ENCODE measurements around the gene TMA16. TPM values are rescaled to one million over a fixed set of nuclear protein-coding genes. Genes with fewer than 3 reads are reported as not detected.
A peak's percentile ranks its signal among the peaks of the same experiment; 100 is the strongest.

TMA16 gene
- total and polyA plus RNA-seq, 2 of the 8 experiments (the other 6 are each of a cell fraction or from before 2014, with no cell fraction given), result 8.0 to 64.2 TPM

DNA sequence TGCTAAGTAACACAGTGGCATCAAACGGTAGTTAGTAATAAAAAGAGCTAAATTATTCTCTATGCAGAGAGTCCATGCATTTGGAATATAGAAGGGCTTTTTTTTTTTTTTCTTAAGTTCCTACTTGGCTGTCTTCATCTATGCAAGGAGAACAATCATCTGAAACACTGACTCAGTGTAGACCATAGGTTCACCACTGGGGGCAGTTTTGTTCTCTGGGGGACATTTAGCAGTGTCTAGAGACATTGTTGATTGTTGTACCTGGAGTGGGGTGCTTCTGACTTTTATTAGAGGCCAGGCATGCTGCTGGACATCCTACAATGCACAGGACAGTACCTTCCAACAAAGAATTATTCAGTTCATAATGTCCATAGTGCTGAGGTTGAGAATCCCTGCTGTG is 41.2 kb downstream of the TMA16 start:
- DNase-seq (ENCODE audit: low read depth in 1 of 2, low spot score in 2 of 2), result no peak

More for the DNA sequence above, 41.2 kb downstream of the TMA16 start:
- no peak overlapping the region for H2BK15ac ChIP-seq (ENCODE audit: low read length)
- no peak overlapping the region for H3K27ac ChIP-seq (ENCODE audit: low read depth, low read length)
- CTCF ChIA-PET (ENCODE audit: partially characterized antibody), result interaction anchor here (0.6 to 3.2 kb wide), 12 partner anchors 8 to 114 kb away, joined by 3 to 7 read pairs (median 4); partner anchors contain the start of gene TMA16
- H4K91ac ChIP-seq (replicated peaks; ENCODE audit: insufficient read length, low read length), result no peak overlapping the region
- no peak for FAIRE-seq
- H2BK12ac ChIP-seq (ENCODE audit: low read depth, low read length), result no peak overlapping the region
- no peak overlapping the region for H3K9ac ChIP-seq (replicated peaks in 1 of 4; ENCODE audit: extremely low read depth in 1 of 4, low read depth in 3 of 4, low read length in 3 of 4)
- peaks cover 0 to 12% (median 0%) of the 10 kb centered on the region in 4 experiments; a peak in 1 of 8 replicates for H3K36me3 ChIP-seq (ENCODE audit: control insufficient read depth in 2 of 4, insufficient read depth in 4 of 4, low read length in 3 of 4)
- H3K4ac ChIP-seq (replicated peaks; ENCODE audit: insufficient read length, low read depth, low read length), result no peak overlapping the region
- WGBS, 2 experiments (ENCODE audit: extremely low coverage in 1 of 2, insufficient coverage in 1 of 2, insufficient read length in 1 of 2, insufficient replicate concordance in 2 of 2, low coverage in 1 of 2, low lambda C conversion rate in 2 of 2, missing lambda C conversion rate in 1 of 2), result 72% methylated on average over 1 of the region's 1 CpG; no CpG with 5 or more reads in 1 of the 2 experiments
- H3K27me3 ChIP-seq (replicated peaks in 1 of 4; ENCODE audit: control insufficient read depth in 3 of 4, extremely low read depth in 1 of 4, insufficient read depth in 3 of 4, low read length in 3 of 4), result no peaks in the 10 kb centered on the region
- no peak overlapping the region for H3K56ac ChIP-seq (replicated peaks; ENCODE audit: insufficient read length, low read depth, low read length)
- no peak overlapping the region for H2BK120ac ChIP-seq (replicated peaks; ENCODE audit: low read depth, low read length)
- H3K14ac ChIP-seq (ENCODE audit: insufficient read length), result no peak overlapping the region
- POLR2A ChIA-PET (ENCODE audit: partially characterized antibody), result interaction anchor here (0.6 to 1.0 kb wide), 3 partner anchors 41 to 192 kb away, joined by 3 to 4 read pairs (median 4); partner anchors contain the start of genes NPY5R and TMA16
- H3K23me2 ChIP-seq (ENCODE audit: low read depth, low read length), result no peaks in the 10 kb centered on the region
- TF ChIP-seq SIRT6 (IDR thresholded peaks at IDR 0.05; ENCODE audit: low read length), result no peak
- TF ChIP-seq SIX5 (IDR thresholded peaks at IDR 0.05; ENCODE audit: low read depth, low read length), result no peak
- TF ChIP-seq CTCF (IDR thresholded peaks at IDR 0.05; ENCODE audit: control extremely low read depth in 1 of 3, insufficient read depth in 1 of 3, low read depth in 1 of 3, low read length in 3 of 3), result peak in 2 of 3 experiments; percentile 8 to 35; a peak in 2 of 4 replicates
- peak in 1 of 2 experiments; percentile 5; a peak in 1 of 4 replicates for TF ChIP-seq RAD21 (IDR thresholded peaks at IDR 0.05 in 1 of 2, conservative IDR thresholded peaks at IDR 0.05 in 1 of 2; ENCODE audit: low read depth in 2 of 2, low read length in 2 of 2)
- TF ChIP-seq POLR2A (IDR thresholded peaks at IDR 0.05; ENCODE audit: control extremely low read depth in 1 of 2, low read depth in 2 of 2, low read length in 2 of 2), result 0 out of 3 replicates have a peak, but pooled peaks of 1 of the 2 experiments have one; percentile 17
- H3K4me1 ChIP-seq (replicated peaks in 1 of 4; ENCODE audit: control insufficient read depth in 3 of 4, insufficient read depth in 4 of 4, low read length in 3 of 4), result no peaks in the 10 kb centered on the region
- H3K79me2 ChIP-seq (ENCODE audit: control insufficient read depth in 1 of 2, insufficient read depth in 2 of 2, low read length in 2 of 2), result no peaks in the 10 kb centered on the region
- H2BK20ac ChIP-seq (ENCODE audit: low read length), result no peak overlapping the region
- H3K4me3 ChIP-seq (ENCODE audit: extremely low read depth in 1 of 4, insufficient read depth in 2 of 4, low read depth in 3 of 4, low read length in 4 of 4), result no peak overlapping the region
- no peak overlapping the region for H2BK5ac ChIP-seq (ENCODE audit: low read depth, low read length)
- H2AFZ ChIP-seq (ENCODE audit: low read length), result no peak overlapping the region
- H3K79me1 ChIP-seq (ENCODE audit: low read depth, low read length), result no peaks in the 10 kb centered on the region
- no peak overlapping the region for H3K18ac ChIP-seq (ENCODE audit: extremely low read depth, low read length)
- H4K20me1 ChIP-seq (replicated peaks in 1 of 2; ENCODE audit: control insufficient read depth in 1 of 2, insufficient read depth in 2 of 2, low read length in 2 of 2), result no peaks in the 10 kb centered on the region
- H2AK5ac ChIP-seq (ENCODE audit: low read depth, low read length), result no peak overlapping the region
- H3K23ac ChIP-seq (ENCODE audit: insufficient read length), result no peak overlapping the region
- no peak overlapping the region for H4K8ac ChIP-seq (ENCODE audit: extremely low read depth, insufficient read depth, low read length)
- no peaks in the 10 kb centered on the region for H3K9me3 ChIP-seq (ENCODE audit: insufficient read depth in 2 of 2, low read depth in 1 of 2, low read length in 1 of 2)
- H4K5ac ChIP-seq (ENCODE audit: insufficient read length, low read depth, low read length), result no peak overlapping the region
- H3K4me2 ChIP-seq (ENCODE audit: insufficient read depth in 1 of 2, low read depth in 2 of 2, low read length in 2 of 2), result no peak overlapping the region
